ENCODE measurements around the gene CTNNA3. TPM values are rescaled to one million over a fixed set of nuclear protein-coding genes. Genes with fewer than 3 reads are reported as not detected.

Gene CTNNA3
- polyA plus RNA-seq, 1 experiment, result not detected

GRCh38 chr10:65931291-65932070 lies 1764.5 kb downstream of the CTNNA3 start:
- no peak for DNase-seq (ENCODE audit: low read depth)
- Histone ChIP-seq H3K4me3 (ENCODE audit: low read depth, low read length) (no peak overlapping the region), H3K27me3 (ENCODE audit: control insufficient read depth, insufficient read depth, low read length) (no peaks in the 10 kb centered on the region), H3K36me3 (ENCODE audit: control insufficient read depth, insufficient read depth, low read length) (no peaks in the 10 kb centered on the region)
- ChIA-PET CTCF (no interaction called here), POLR2A (no interaction called here)
- TF ChIP-seq CTCF (IDR thresholded peaks at IDR 0.05; ENCODE audit: insufficient read depth, low read depth, low read length), result no peak

DNA sequence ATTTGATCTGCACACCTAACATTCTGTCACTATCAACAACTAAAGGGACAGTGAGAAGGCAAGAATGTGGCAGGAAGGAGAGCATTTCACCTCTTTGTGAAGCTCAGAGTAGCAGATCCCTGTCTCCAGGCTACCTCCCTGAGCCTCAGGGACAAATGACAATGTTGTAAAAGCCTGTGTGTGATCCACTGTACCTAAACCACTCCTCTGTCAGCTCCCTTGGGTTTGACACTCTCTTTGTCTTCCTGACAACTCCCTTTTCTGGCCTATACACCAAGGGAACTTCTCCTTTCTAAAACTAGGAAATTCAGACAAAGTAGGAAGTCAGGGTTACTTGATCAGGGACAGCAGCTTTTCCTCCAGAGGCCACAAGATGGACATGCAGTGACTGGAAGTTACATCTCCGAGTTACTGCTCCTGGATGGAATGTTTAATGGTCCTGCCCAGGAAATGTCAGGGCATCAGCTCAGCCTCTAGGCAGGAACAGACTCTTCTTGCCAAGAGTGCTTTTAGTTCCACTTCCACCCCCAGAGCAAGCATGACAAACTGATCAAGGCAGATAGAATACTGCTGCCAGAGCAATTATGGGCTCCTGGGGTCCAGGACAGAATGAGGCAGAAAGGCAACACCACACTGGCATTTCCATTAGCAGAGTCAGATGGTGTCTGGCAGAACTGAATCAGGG lies 1784.7 kb downstream of the CTNNA3 start:
- H3K36me3 ChIP-seq (ENCODE audit: control insufficient read depth, insufficient read depth, low read length), result no peaks in the 10 kb centered on the region
- TF ChIP-seq CTCF (IDR thresholded peaks at IDR 0.05; ENCODE audit: insufficient read depth, low read depth, low read length), result no peak
- H3K4me3 ChIP-seq (ENCODE audit: low read depth, low read length), result no peak overlapping the region
- no peaks in the 10 kb centered on the region for H3K27me3 ChIP-seq (ENCODE audit: control insufficient read depth, insufficient read depth, low read length)
- no peak for DNase-seq (ENCODE audit: low read depth)
- ChIA-PET CTCF (no interaction called here), POLR2A (no interaction called here)

DNA sequence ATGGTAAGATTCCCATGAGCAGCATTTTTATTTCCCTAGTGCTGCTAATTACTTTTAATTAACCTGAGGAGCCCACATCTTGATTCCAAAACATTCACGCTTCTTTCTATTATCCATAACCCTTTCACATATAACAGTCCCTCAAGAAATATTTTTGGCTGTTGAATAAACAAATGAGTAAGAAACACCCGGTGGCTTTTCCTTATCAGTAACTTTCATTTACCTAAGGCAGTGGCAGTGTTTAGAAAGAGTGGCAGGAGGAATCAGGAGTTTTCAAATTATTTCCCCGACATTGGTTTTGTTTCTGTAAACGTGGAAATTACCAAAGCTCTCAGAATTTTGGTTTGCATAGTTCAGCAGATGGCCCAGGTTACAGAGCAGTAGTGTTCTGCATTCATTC lies 1785.8 kb downstream of the CTNNA3 start:
- TF ChIP-seq CTCF (IDR thresholded peaks at IDR 0.05; ENCODE audit: insufficient read depth, low read depth, low read length), result no peak
- no peak for DNase-seq (ENCODE audit: low read depth)
- ChIA-PET CTCF (no interaction called here), POLR2A (no interaction called here)
- H3K36me3 ChIP-seq (ENCODE audit: control insufficient read depth, insufficient read depth, low read length), result no peaks in the 10 kb centered on the region
- no peak overlapping the region for H3K4me3 ChIP-seq (ENCODE audit: low read depth, low read length)
- H3K27me3 ChIP-seq (ENCODE audit: control insufficient read depth, insufficient read depth, low read length), result no peaks in the 10 kb centered on the region

DNA sequence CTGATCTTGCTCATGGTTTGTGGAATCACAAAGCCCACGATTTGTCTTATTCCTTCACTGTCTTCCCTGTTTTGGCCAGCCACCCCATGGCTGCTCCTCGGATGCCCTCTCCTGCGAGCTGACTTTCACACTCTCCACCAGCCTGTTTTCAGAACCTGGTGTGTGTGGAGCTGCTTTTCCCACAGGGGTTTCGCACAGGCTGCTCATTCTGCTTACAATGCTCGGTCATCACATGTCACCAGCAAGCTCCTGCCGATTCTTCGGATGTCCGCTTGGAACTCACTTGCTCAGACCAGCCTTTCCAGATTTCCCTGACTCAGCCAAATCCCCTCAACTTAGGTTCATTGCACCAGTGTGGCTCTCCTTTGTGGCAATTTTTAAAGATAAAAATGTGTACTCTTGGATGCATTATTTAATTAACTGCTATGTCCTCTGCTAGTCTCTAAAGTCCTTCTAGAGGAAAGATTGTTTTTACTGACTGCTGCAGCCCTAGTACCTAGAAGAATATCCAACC lies 1788.7 kb downstream of the CTNNA3 start:
- POLR2A ChIA-PET, result no interaction called here

More for the DNA sequence above, 1788.7 kb downstream of the CTNNA3 start:
- DNase-seq (ENCODE audit: low read depth), result no peak
- Histone ChIP-seq H3K36me3 (ENCODE audit: control insufficient read depth, insufficient read depth, low read length) (no peaks in the 10 kb centered on the region), H3K27me3 (ENCODE audit: control insufficient read depth, insufficient read depth, low read length) (no peaks in the 10 kb centered on the region), H3K4me3 (ENCODE audit: low read depth, low read length) (no peak overlapping the region)
- CTCF ChIA-PET, result no interaction called here
- TF ChIP-seq CTCF (IDR thresholded peaks at IDR 0.05; ENCODE audit: insufficient read depth, low read depth, low read length), result no peak

Measured in BJ (cell line).